Uterus (tissue), 4 donors: ENCODE measurements around the gene ITPR2. TPM values are rescaled to one million over a fixed set of nuclear protein-coding genes. Genes with fewer than 3 reads are reported as not detected.

Experiments
- DNase-seq, 2 donors: peaks; one replicate each; pipeline ENCODE4 v3.0.0-alpha.2; 2019 to 2020
- H3K27ac ChIP-seq, 2 donors: fragments of 200-600 bp; sonication (generic); 1 replicate in 1 of 2; 2 replicates in 1 of 2; pipeline ENCODE4 v1.5.1; 2016 to 2018
- H3K27me3 ChIP-seq, 2 donors: fragments of 200-600 bp; sonication (generic); one replicate each; pipeline ENCODE4 v1.5.1; 2018 to 2019; ENCODE audit warnings: control low read depth in 1 of 2
- H3K36me3 ChIP-seq, 2 donors: fragments of 200-600 bp; sonication (generic); one replicate each; pipeline ENCODE4 v1.5.1; 2019; ENCODE audit warnings: control low read depth in 1 of 2
- H3K4me1 ChIP-seq, 2 donors: fragments of 200-600 bp; sonication (generic); one replicate each; pipeline ENCODE4 v1.5.1; 2018 to 2019; ENCODE audit warnings: control low read depth in 1 of 2
- H3K4me3 ChIP-seq, 2 donors: fragments of 200-600 bp; sonication (generic); 1 replicate in 1 of 2; 2 replicates in 1 of 2; pipeline ENCODE4 v1.5.1; 2018 to 2019; ENCODE audit warnings: mild to moderate bottlenecking in 1 of 2
- H3K9me3 ChIP-seq, 2 donors: fragments of 200-600 bp; sonication (generic); one replicate each; pipeline ENCODE4 v1.5.1; 2019; ENCODE audit warnings: control low read depth in 1 of 2
- POLR2A ChIP-seq, 2 donors: fragments of 450-650 bp; IDR thresholded peaks; one replicate each; pipeline ENCODE4 v1.6.1; 2016; ENCODE audit warnings: antibody characterized with exemption in 2 of 2, mild to moderate bottlenecking in 1 of 2, moderate library complexity in 1 of 2
- intact Hi-C: fragments of 100-400 bp; cut with DNase I; formaldehyde crosslinking; loops from one replicate; pipeline ENCODE4 v1.15.1; 2023; ENCODE audit warnings: low total_unique reads
- total RNA-seq, 4 donors: library from RNA; depleted of rRNA in 3 of 4; stranded (reverse); fragments of >200 nt in 3 of 4; gene quantifications; one replicate each; pipeline versions ENCODE4 v1.1.0 to v1.2.4, GENCODE V29; 2014 to 2023
- TF ChIP-seq, protein P1 (sequence below), 4 experiments: fragments of 200-600 bp in 2 of 4; fragments of 450-650 bp in 2 of 4; sonication (generic) in 2 of 4; IDR thresholded peaks; one replicate each; pipeline ENCODE4 v1.5.1; 2016 to 2019; ENCODE audit warnings: antibody characterized with exemption in 4 of 4, mild to moderate bottlenecking in 2 of 4, moderate library complexity in 1 of 4
- donor health status: DM: yes; HTN: yes; CAD: no.

ITPR2 gene
- total RNA-seq, 4 donors from 2014 or later = 53.5 to 271 (median 60.4) TPM

- Histone ChIP-seq H3K27me3 (no peaks in the 10 kb centered on the region), H3K36me3 (no peaks in the 10 kb centered on the region), H3K4me3 (no peak overlapping the region), H3K9me3 (no peaks in the 10 kb centered on the region), H3K4me1 (no peaks in the 10 kb centered on the region), H3K27ac (no peak overlapping the region)
- intact Hi-C loops = no loop called here
- DNase-seq = no peak
- TF ChIP-seq POLR2A (IDR thresholded peaks at IDR 0.05) = no peak
- TF ChIP-seq, protein P1, sequence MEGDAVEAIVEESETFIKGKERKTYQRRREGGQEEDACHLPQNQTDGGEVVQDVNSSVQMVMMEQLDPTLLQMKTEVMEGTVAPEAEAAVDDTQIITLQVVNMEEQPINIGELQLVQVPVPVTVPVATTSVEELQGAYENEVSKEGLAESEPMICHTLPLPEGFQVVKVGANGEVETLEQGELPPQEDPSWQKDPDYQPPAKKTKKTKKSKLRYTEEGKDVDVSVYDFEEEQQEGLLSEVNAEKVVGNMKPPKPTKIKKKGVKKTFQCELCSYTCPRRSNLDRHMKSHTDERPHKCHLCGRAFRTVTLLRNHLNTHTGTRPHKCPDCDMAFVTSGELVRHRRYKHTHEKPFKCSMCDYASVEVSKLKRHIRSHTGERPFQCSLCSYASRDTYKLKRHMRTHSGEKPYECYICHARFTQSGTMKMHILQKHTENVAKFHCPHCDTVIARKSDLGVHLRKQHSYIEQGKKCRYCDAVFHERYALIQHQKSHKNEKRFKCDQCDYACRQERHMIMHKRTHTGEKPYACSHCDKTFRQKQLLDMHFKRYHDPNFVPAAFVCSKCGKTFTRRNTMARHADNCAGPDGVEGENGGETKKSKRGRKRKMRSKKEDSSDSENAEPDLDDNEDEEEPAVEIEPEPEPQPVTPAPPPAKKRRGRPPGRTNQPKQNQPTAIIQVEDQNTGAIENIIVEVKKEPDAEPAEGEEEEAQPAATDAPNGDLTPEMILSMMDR (IDR thresholded peaks at IDR 0.05) = no peak
Observed at GRCh38 chr12:26848156-26848825, 15.3 kb upstream of the ITPR2 start.

- Histone ChIP-seq H3K4me3 (no peak overlapping the region), H3K27ac (no peak overlapping the region), H3K27me3 (no peaks in the 10 kb centered on the region), H3K4me1 (no peaks in the 10 kb centered on the region), H3K9me3 (no peaks in the 10 kb centered on the region), H3K36me3 (no peaks in the 10 kb centered on the region)
- TF ChIP-seq, protein P1 (IDR thresholded peaks at IDR 0.05) = no peak
- no peak for TF ChIP-seq POLR2A (IDR thresholded peaks at IDR 0.05)
- intact Hi-C loops = no loop called here
- DNase-seq = no peak
Observed at GRCh38 chr12:26847431-26847830, 14.4 kb upstream of the ITPR2 start.

DNA sequence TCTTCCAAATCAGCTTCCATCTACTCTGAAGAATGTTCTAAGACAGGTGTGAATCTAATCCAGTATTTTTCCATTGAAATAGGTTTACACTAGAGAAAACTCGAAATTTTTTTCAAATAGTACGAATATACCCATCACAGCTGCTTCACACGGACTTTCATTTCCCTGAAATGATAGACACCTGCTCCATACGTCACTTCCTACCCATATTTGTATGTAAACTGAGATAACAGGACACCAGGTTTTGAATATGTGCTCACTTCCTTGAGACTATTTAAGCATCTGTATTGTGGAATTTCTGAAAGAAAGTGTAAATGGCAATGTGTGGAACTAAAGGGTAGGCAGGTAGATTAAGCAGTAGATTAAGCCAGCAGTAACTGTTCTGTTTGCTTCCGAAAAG, 13.4 kb upstream of the ITPR2 start:
- DNase-seq = no peak
- no peak for TF ChIP-seq POLR2A (IDR thresholded peaks at IDR 0.05)
- TF ChIP-seq, protein P1 (IDR thresholded peaks at IDR 0.05) = no peak
- Histone ChIP-seq H3K4me1 (no peaks in the 10 kb centered on the region), H3K4me3 (no peak overlapping the region), H3K27me3 (no peaks in the 10 kb centered on the region), H3K36me3 (no peaks in the 10 kb centered on the region), H3K27ac (no peak overlapping the region), H3K9me3 (no peaks in the 10 kb centered on the region)
- intact Hi-C loops = no loop called here

DNA sequence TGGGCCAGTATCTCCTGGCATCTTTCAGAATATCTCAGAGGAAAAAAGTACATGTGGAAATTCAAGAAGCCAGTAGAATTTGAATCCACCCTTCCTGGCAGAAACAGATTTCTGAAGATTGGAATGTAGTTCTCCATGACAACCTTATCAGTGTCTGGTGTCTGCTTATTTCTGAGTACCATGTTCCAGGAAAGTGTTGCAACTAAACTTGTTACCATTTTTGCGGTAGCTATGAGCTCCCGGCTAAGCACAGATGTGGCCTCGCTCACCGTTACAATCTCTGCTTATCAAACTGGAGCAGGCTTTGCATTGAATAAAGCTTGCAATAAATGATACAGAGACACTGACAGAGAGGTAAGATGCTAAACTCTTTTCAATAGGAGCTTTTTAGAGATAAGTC, 13.0 kb upstream of the ITPR2 start:
- H3K36me3 ChIP-seq = no peaks in the 10 kb centered on the region
- TF ChIP-seq, protein P1 (IDR thresholded peaks at IDR 0.05) = no peak
- TF ChIP-seq POLR2A (IDR thresholded peaks at IDR 0.05) = no peak
- intact Hi-C loops = no loop called here
- H3K9me3 ChIP-seq = no peaks in the 10 kb centered on the region
- H3K4me3 ChIP-seq = no peak overlapping the region
- H3K27ac ChIP-seq = no peak overlapping the region
- H3K4me1 ChIP-seq = no peaks in the 10 kb centered on the region
- no peaks in the 10 kb centered on the region for H3K27me3 ChIP-seq
- DNase-seq = peak in 1 of 2 donors; percentile 30

- Histone ChIP-seq H3K4me1 (no peaks in the 10 kb centered on the region), H3K9me3 (no peaks in the 10 kb centered on the region), H3K27me3 (no peaks in the 10 kb centered on the region), H3K36me3 (no peaks in the 10 kb centered on the region), H3K4me3 (no peak overlapping the region), H3K27ac (no peak overlapping the region)
- intact Hi-C loops = no loop called here
- TF ChIP-seq POLR2A (IDR thresholded peaks at IDR 0.05) = no peak
- TF ChIP-seq, protein P1 (IDR thresholded peaks at IDR 0.05) = peak; percentile 25 to 62 (median 38)
- peak; percentile 49 to 58 for DNase-seq
Observed at GRCh38 chr12:26845057-26845666, 12.2 kb upstream of the ITPR2 start.
